AG04450 (cell line): Measurements from ENCODE around the gene TTC17. TPM values are rescaled to one million over a fixed set of nuclear protein-coding genes. Genes with fewer than 3 reads are reported as not detected.

ENCODE experiments used
- CTCF ChIA-PET: fragments of 300-600, 350-600 bp; formaldehyde crosslinking; extraction: SDS; loops from one replicate; lab custom pipeline; 2022; ENCODE audit warnings: antibody characterized with exemption, inconsistent platforms; lab: Charles Lee
- POLR2A ChIA-PET: fragments of 350-600 bp; formaldehyde crosslinking; extraction: SDS; loops from one replicate; lab custom pipeline; 2021; ENCODE audit warnings: antibody characterized with exemption, inconsistent platforms; lab: Yijun Ruan, JAX
- DNase-seq: peaks from one replicate; pipeline ENCODE4 v3.0.0-alpha.2; 2011; ENCODE audit warnings: low read depth, low spot score
- H3K27ac ChIP-seq: one replicate; pipeline ENCODE4 v1.5.1; 2012; ENCODE audit warnings: low read depth, low read length, control low read depth
- H3K27me3 ChIP-seq: one replicate; pipeline ENCODE4 v1.6.0; 2012; ENCODE audit warnings: low read length; ENCODE audit not compliant: control insufficient read depth, insufficient read depth
- H3K4me3 ChIP-seq: 2 replicates; pipeline ENCODE4 v1.5.1; 2011; ENCODE audit warnings: mild to moderate bottlenecking, low read depth, low read length, control low read depth
- H3K9me3 ChIP-seq: 2 replicates; pipeline ENCODE4 v1.5.1; 2012; ENCODE audit warnings: low read length; ENCODE audit not compliant: control insufficient read depth, insufficient read depth
- CTCF ChIP-seq: IDR thresholded peaks from 2 replicates; pipeline ENCODE4 v1.5.1; 2011; ENCODE audit warnings: low read depth, low read length, control low read depth, inconsistent platforms
- polyA plus RNA-seq: library from polyadenylated mRNA; depleted of rRNA; stranded (reverse); fragments of >200 nt; gene quantifications from 2 replicates; pipeline ENCODE4 v1.2.3, GENCODE V29; 2011

Gene TTC17
- polyA plus RNA-seq, 1 experiment, result 111 TPM

- POLR2A ChIA-PET, result no interaction called here
Measured at GRCh38 chr11:43378897-43379296, 20.2 kb downstream of the TTC17 start.

GRCh38 chr11:43381802-43382201 lies 23.1 kb downstream of the TTC17 start:
- CTCF ChIA-PET, result no interaction called here
- H3K4me3 ChIP-seq, result no peak overlapping the region
- no peaks in the 10 kb centered on the region for H3K27me3 ChIP-seq
- no peak for TF ChIP-seq CTCF
- no peaks in the 10 kb centered on the region for H3K9me3 ChIP-seq
- no peak overlapping the region for H3K27ac ChIP-seq
- POLR2A ChIA-PET, result no interaction called here
- DNase-seq, result no peak

More at GRCh38 chr11:43378897-43379296, 20.2 kb downstream of the TTC17 start:
- CTCF ChIA-PET, result interaction anchor here (1.0 to 3.0 kb wide), 4 partner anchors 12 to 96 kb away, joined by 3 to 15 read pairs (median 4); no protein-coding TSS in a partner anchor
- TF ChIP-seq CTCF, result no peak
- Histone ChIP-seq H3K4me3 (no peak overlapping the region), H3K27ac (no peak overlapping the region), H3K9me3 (no peaks in the 10 kb centered on the region), H3K27me3 (no peaks in the 10 kb centered on the region)
- DNase-seq, result no peak

DNA sequence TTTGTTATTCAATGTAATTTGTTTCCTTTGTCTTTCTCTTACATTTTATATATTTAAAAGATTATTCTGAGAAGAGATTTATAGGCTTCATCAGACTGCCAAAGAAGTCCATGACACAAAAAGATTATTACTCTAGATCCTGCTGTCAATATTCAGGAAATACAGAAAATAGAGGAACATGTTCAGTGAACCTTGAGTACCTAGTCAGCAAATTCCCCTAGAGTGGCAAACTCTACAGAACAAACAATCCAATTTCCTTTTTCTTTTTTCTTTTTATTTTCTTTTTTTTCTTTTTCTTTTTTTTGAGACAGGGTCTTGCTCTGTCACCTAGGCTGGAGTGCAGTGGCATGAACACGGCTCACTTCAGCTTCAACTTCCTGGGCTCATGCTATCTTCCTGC lies 23.9 kb downstream of the TTC17 start:
- no peak for TF ChIP-seq CTCF
- CTCF ChIA-PET, result no interaction called here
- Histone ChIP-seq H3K27ac (no peak overlapping the region), H3K9me3 (no peaks in the 10 kb centered on the region), H3K4me3 (no peak overlapping the region), H3K27me3 (no peaks in the 10 kb centered on the region)
- no peak for DNase-seq
- POLR2A ChIA-PET, result no interaction called here

GRCh38 chr11:43384393-43384792 lies 25.7 kb downstream of the TTC17 start:
- ChIA-PET POLR2A (no interaction called here), CTCF (interaction anchor here (0.6 kb wide), 1 partner anchor 318 kb away, joined by 3 read pairs; no protein-coding TSS in a partner anchor)
- Histone ChIP-seq H3K9me3 (no peaks in the 10 kb centered on the region), H3K27ac (no peak overlapping the region), H3K27me3 (no peaks in the 10 kb centered on the region), H3K4me3 (no peak overlapping the region)
- no peak for TF ChIP-seq CTCF
- DNase-seq, result no peak

- no peak for TF ChIP-seq CTCF
- Histone ChIP-seq H3K9me3 (no peaks in the 10 kb centered on the region), H3K4me3 (no peak overlapping the region), H3K27ac (no peak overlapping the region), H3K27me3 (no peaks in the 10 kb centered on the region)
- ChIA-PET POLR2A (no interaction called here), CTCF (interaction anchor here (0.6 to 1.0 kb wide), 2 partner anchors 14 to 57 kb away, joined by 3 read pairs; no protein-coding TSS in a partner anchor)
- DNase-seq, result no peak
Measured at GRCh38 chr11:43392713-43393112, 34.0 kb downstream of the TTC17 start.
